ENCODE results near the gene AGBL2. TPM values are rescaled to one million over a fixed set of nuclear protein-coding genes. Genes with fewer than 3 reads are reported as not detected.

The AGBL2 gene
- total RNA-seq, 1 experiment from 2014 or later, result not detected

- Histone ChIP-seq H3K4me2 (ENCODE audit: low read length) (no peak overlapping the region), H3K4me3 (replicated peaks in 1 of 2; ENCODE audit: low read depth in 1 of 2, low read length in 2 of 2) (no peak overlapping the region), H3K27me3 (ENCODE audit: insufficient read depth, low read length) (no peaks in the 10 kb centered on the region), H3K36me3 (ENCODE audit: control insufficient read depth in 1 of 2, insufficient read depth in 2 of 2, low read length in 2 of 2) (peaks cover 20 to 37% of the 10 kb centered on the region in 2 experiments), H2AFZ (ENCODE audit: low read depth, low read length, poor library complexity, severe bottlenecking) (no peak overlapping the region), H4K20me1 (ENCODE audit: insufficient read depth) (no peaks in the 10 kb centered on the region), H3K9ac (ENCODE audit: low read length) (no peak overlapping the region), H3K9me3 (ENCODE audit: control insufficient read depth in 1 of 2, insufficient read depth in 1 of 2, low read depth in 1 of 2, low read length in 2 of 2) (no peaks in the 10 kb centered on the region), H3K27ac (ENCODE audit: low read depth, low read length) (no peak overlapping the region), H3K9me2 (ENCODE audit: insufficient read depth) (no peaks in the 10 kb centered on the region), H3K79me2 (ENCODE audit: insufficient read depth, low read length) (no peaks in the 10 kb centered on the region), H3K4me1 (ENCODE audit: control insufficient read depth in 1 of 2, insufficient read depth in 2 of 2, low read length in 2 of 2) (no peaks in the 10 kb centered on the region)
- TF ChIP-seq RAD21 (IDR thresholded peaks at IDR 0.05; ENCODE audit: low read depth), result peak; percentile 25; the same call in 1 of the 2 replicates
- no peak for TF ChIP-seq POLR2AphosphoS5 (IDR thresholded peaks at IDR 0.05; ENCODE audit: low read depth, low read length)
- POLR2A ChIA-PET, result interaction anchor here (0.6 to 0.9 kb wide), 2 partner anchors 13 to 22 kb away, joined by 3 to 4 read pairs; no protein-coding TSS in a partner anchor
- intact Hi-C loops (cut with micrococcal nuclease), result no loop called here
- no TSS peak for BruUV-seq (replicated peaks)
- ATAC-seq, result no peak
- CTCF ChIA-PET, result no interaction called here
- RAD21 ChIA-PET (ENCODE audit: low non-redundant PET in 1 of 2, low total read pairs in 2 of 2, uncharacterized antibody in 2 of 2, unreplicated experiment in 2 of 2), result no interaction called here
- DNase-seq (ENCODE audit: low read depth, low spot score), result no peak
These were observed 1.5 kb upstream of the AGBL2 start for GRCh38 chr11:47716692-47717091.

- Histone ChIP-seq H4K20me1 (ENCODE audit: insufficient read depth) (no peaks in the 10 kb centered on the region), H3K4me1 (ENCODE audit: control insufficient read depth in 1 of 2, insufficient read depth in 2 of 2, low read length in 2 of 2) (no peaks in the 10 kb centered on the region), H3K4me3 (replicated peaks in 1 of 2; ENCODE audit: low read depth in 1 of 2, low read length in 2 of 2) (no peak overlapping the region), H3K36me3 (ENCODE audit: control insufficient read depth in 1 of 2, insufficient read depth in 2 of 2, low read length in 2 of 2) (peaks cover 15 to 26% of the 10 kb centered on the region in 2 experiments), H3K9me2 (ENCODE audit: insufficient read depth) (no peaks in the 10 kb centered on the region), H3K4me2 (ENCODE audit: low read length) (no peak overlapping the region), H3K27me3 (ENCODE audit: insufficient read depth, low read length) (no peaks in the 10 kb centered on the region), H2AFZ (ENCODE audit: low read depth, low read length, poor library complexity, severe bottlenecking) (no peak overlapping the region), H3K79me2 (ENCODE audit: insufficient read depth, low read length) (no peaks in the 10 kb centered on the region), H3K9ac (ENCODE audit: low read length) (no peak overlapping the region), H3K27ac (ENCODE audit: low read depth, low read length) (no peak overlapping the region), H3K9me3 (ENCODE audit: control insufficient read depth in 1 of 2, insufficient read depth in 1 of 2, low read depth in 1 of 2, low read length in 2 of 2) (no peaks in the 10 kb centered on the region)
- TF ChIP-seq CEBPB (IDR thresholded peaks at IDR 0.05; ENCODE audit: low read depth) (no peak), EZH2 (IDR thresholded peaks at IDR 0.05) (no peak), EZH2phosphoT487 (IDR thresholded peaks at IDR 0.05; ENCODE audit: borderline replicate concordance) (no peak), CBX3 (IDR thresholded peaks at IDR 0.05; ENCODE audit: low read depth) (no peak), FOSL1 (IDR thresholded peaks at IDR 0.05; ENCODE audit: low read depth) (no peak), ATF3 (IDR thresholded peaks at IDR 0.05) (no peak), ZBTB33 (IDR thresholded peaks at IDR 0.05; ENCODE audit: extremely low read depth, insufficient replicate concordance, low read length) (no peak), CTCF (IDR thresholded peaks at IDR 0.05 in 2 of 3, conservative IDR thresholded peaks at IDR 0.05 in 1 of 3; ENCODE audit: borderline replicate concordance in 1 of 3, insufficient read depth in 1 of 3, low read depth in 2 of 3, low read length in 2 of 3) (no peak), ZFX (IDR thresholded peaks at IDR 0.05) (no peak), POLR2AphosphoS5 (IDR thresholded peaks at IDR 0.05; ENCODE audit: low read depth, low read length) (no peak), POLR2A (IDR thresholded peaks at IDR 0.05; ENCODE audit: borderline replicate concordance, extremely low read depth, insufficient read depth, insufficient read length) (no peak), SIN3A (IDR thresholded peaks at IDR 0.05; ENCODE audit: low read depth) (no peak)
- POLR2A ChIA-PET, result no interaction called here
- CTCF ChIA-PET, result no interaction called here
- DNase-seq (ENCODE audit: low read depth, low spot score), result no peak
- no TSS peak for BruUV-seq (replicated peaks)
- 0 out of 2 replicates have a peak, but pooled peaks have one; percentile 25 for ATAC-seq
- RAD21 ChIA-PET (ENCODE audit: low non-redundant PET in 1 of 2, low total read pairs in 2 of 2, uncharacterized antibody in 2 of 2, unreplicated experiment in 2 of 2), result no interaction called here
- intact Hi-C loops (cut with micrococcal nuclease), result no loop called here
These were observed 551 bp downstream of the AGBL2 start for GRCh38 chr11:47714554-47715081.
